GM18951 (cell line): Measurements from ENCODE around the gene EFHB.
A peak's percentile ranks its signal among the peaks of the same experiment; 100 is the strongest.

Experiments
- POLR2A ChIP-seq: IDR thresholded peaks from 4 replicates; pipeline ENCODE4 v1.6.1; 2011; ENCODE audit warnings: mild to moderate bottlenecking; ENCODE audit not compliant: insufficient read length, insufficient read depth; ENCODE audit errors: extremely low read depth
- in situ Hi-C: fragments of 300-500 bp; cut with MboI; formaldehyde crosslinking; loops from one replicate; pipeline ENCODE4 v1.12.0; 2022; ENCODE audit warnings: low sequenced_read_pairs, mixed read lengths, inconsistent platforms; ENCODE audit not compliant: unreplicated experiment

Gene EFHB

GRCh38 chr3:19946832-19947548 lies 13.0 kb upstream of the EFHB start, which contains the start of gene RAB5A:
Gene RAB5A (plus strand): TSS chr3:19947097. CDS start chr3:19950899, 3,802 bp downstream.
- TF ChIP-seq POLR2A = peak; percentile 65
- in situ Hi-C loops = no loop called here

- no peak for TF ChIP-seq POLR2A
- in situ Hi-C loops = no loop called here
Measured at GRCh38 chr3:19945969-19946831, 12.2 kb upstream of the EFHB start.

DNA sequence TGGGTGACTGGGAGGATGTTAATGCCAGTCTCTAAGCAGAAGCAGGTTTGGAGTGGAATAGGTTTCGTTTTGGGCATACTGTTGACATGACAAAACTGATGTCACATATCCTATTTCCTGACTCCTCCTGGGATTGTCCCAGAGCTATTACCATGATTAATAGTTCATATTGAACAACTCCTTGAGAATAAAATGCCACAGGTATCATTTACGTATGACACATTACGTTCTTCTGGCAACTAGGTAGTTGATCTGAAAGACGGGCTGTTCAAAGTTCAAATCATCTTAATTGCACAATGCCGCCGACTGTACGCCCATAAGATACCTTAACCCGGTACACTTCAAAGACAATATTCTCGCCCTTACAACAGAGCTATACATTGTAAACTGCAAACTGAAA lies 11.5 kb upstream of the EFHB start:
- no peak for TF ChIP-seq POLR2A
- in situ Hi-C loops = no loop called here

GRCh38 chr3:19940643-19941042 lies 6.6 kb upstream of the EFHB start:
- in situ Hi-C loops = no loop called here

DNA sequence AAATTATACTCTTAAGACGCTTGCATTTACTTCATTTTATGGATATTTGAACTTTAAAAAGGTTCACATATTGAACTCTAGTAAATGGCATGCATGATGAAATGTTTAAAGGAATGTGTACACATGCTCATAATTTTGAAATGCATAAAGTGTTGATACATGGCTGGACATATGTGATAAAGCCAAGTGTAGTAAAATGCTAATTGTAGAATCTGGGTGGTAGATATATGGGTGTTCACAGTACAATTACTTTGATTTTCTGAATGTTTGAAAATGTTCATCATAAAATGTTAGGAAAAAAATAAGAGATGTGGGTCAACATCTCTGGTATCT lies 4.2 kb upstream of the EFHB start:
- in situ Hi-C loops = no loop called here
- TF ChIP-seq POLR2A = no peak

More at GRCh38 chr3:19940643-19941042, 6.6 kb upstream of the EFHB start:
- no peak for TF ChIP-seq POLR2A

GRCh38 chr3:19937459-19938294 lies 3.7 kb upstream of the EFHB start:
- in situ Hi-C loops = no loop called here
- no peak for TF ChIP-seq POLR2A

GRCh38 chr3:19932422-19932821 lies 1.6 kb downstream of the EFHB start:
- in situ Hi-C loops = no loop called here

GRCh38 chr3:19931767-19932188 lies 2.2 kb downstream of the EFHB start:
- in situ Hi-C loops = no loop called here

More at GRCh38 chr3:19932422-19932821, 1.6 kb downstream of the EFHB start:
- TF ChIP-seq POLR2A = no peak

GRCh38 chr3:19931180-19931692 lies 2.8 kb downstream of the EFHB start:
- TF ChIP-seq POLR2A = no peak
- in situ Hi-C loops = no loop called here

More at GRCh38 chr3:19931767-19932188, 2.2 kb downstream of the EFHB start:
- TF ChIP-seq POLR2A = no peak

DNA sequence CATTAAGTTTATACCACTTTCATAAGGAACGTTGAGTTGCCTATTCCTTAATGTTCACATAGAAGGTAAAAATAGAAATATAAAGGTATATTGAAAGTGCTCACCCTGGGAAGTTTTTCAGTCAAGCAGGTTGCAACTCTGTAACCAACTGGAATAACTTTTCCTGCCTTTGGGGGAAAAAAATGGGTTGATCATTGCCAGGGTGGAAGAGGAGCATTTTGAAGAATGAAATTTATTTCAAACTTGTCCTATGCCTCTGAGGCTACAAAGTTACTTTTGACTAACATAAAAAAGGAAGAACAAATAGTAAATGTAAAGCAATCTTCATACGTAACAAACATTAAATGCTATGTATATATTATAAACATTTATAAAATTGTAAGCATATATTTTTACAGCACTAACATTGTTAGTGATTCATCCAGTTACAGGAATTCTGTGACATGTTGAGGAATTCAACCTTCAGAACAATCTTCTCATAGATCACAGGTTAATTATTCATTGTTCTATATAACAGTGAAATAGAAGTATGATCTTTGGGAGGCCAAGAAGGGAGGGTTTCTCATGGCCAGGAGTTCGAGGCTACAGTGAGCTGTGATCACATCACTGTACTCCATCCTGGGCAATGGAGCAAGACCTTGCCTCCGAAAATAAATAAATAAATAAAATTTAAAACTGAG lies 13.5 kb downstream of the EFHB start:
- in situ Hi-C loops = no loop called here
- no peak for TF ChIP-seq POLR2A

DNA sequence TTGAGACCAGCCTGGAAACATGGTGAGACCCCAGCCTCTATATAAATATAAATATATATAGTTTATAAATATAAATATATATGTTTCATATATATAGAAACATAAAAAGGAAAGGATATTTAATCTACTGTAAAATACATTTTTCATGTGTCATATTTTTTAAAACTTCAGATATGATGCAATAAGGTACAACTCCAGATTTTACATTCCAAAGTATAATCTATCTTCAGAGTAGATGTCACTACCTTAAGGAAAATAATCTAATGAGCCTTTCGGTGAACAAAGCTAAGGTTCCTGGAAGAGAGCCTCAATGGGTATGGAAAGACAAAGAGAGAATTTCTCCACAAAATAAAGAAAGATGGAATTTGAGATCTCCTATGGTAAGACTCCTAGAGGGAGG lies 16.9 kb downstream of the EFHB start:
- no peak for TF ChIP-seq POLR2A
- in situ Hi-C loops = no loop called here

DNA sequence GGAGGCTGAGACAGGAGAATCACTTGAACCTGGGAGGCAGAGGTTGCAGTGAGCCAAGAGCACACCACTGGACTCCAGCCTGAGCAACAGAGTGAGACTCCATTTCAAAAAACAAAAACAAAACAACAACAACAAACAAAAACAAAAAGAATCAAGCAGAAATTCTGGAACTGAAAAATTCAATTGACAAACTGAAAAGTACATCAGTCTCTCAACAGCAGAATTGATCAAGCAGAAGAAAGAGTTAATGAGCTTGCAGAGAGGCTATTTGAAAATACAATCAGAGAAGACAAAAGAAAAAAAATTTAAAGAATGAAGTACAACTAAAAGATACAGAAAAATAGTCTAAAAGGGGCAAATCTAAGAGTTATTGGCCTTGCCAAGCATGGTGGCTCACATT lies 22.6 kb downstream of the EFHB start:
- in situ Hi-C loops = no loop called here
- TF ChIP-seq POLR2A = no peak
